K562 (cell line): Measurements from ENCODE around the gene SLC16A5. TPM values are rescaled to one million over a fixed set of nuclear protein-coding genes. Genes with fewer than 3 reads are reported as not detected.

ENCODE experiments used
- ATF1 ChIP-seq, 2 experiments: fragments of 450-650 bp in 1 of 2; IDR thresholded peaks; 2 replicates each; pipeline ENCODE4 v1.6.1; 2016; ENCODE audit warnings: missing compliant biosample characterization in 1 of 2, missing genetic modification characterization in 1 of 2
- ESRRB ChIP-seq: fragments of 250-450 bp; sonication (Bioruptor Pico); IDR thresholded peaks from 2 replicates; pipeline ENCODE4 v1.5.0; 2020; ENCODE audit warnings: mild to moderate bottlenecking, moderate library complexity, borderline replicate concordance
- ETV1 ChIP-seq: fragments of 450-650 bp; conservative IDR thresholded peaks from 2 replicates; pipeline ENCODE4 v1.6.1; 2016; ENCODE audit warnings: missing genetic modification characterization, control low read depth, low read depth, missing compliant biosample characterization
- ETV5 ChIP-seq: sonication (generic); formaldehyde crosslinking; IDR thresholded peaks from 2 replicates; pipeline ENCODE4 v1.4.0; 2020; ENCODE audit warnings: low read depth, mild to moderate bottlenecking, missing genetic modification reagents
- ETV6 ChIP-seq, 3 experiments: fragments of 150-350 bp in 1 of 3; sonication (generic) in 1 of 3; formaldehyde crosslinking in 1 of 3; IDR thresholded peaks; 2 replicates each; pipeline versions ENCODE4 v1.6.1 to v1.8.0; 2014 to 2022; ENCODE audit warnings: borderline replicate concordance in 2 of 3, low read depth in 2 of 3, antibody characterized with exemption in 1 of 3, low read length in 1 of 3, mild to moderate bottlenecking in 1 of 3, missing genetic modification reagents in 1 of 3
- FOXA3 ChIP-seq, 2 experiments: fragments of 450-650 bp in 1 of 2; sonication (generic) in 1 of 2; formaldehyde crosslinking; IDR thresholded peaks in 1 of 2; conservative IDR thresholded peaks in 1 of 2; 2 replicates each; pipeline versions ENCODE4 v1.4.0 to v1.8.0; 2020 to 2022; ENCODE audit warnings: mild to moderate bottlenecking in 2 of 2, missing genetic modification reagents in 1 of 2
- HEY1 ChIP-seq: fragments of 250-450 bp; sonication (Bioruptor Pico); IDR thresholded peaks from 2 replicates; pipeline ENCODE4 v1.5.0; 2020; ENCODE audit warnings: mild to moderate bottlenecking, moderate library complexity, borderline replicate concordance
- MCM7 ChIP-seq, 2 experiments: fragments of 450-650 bp; IDR thresholded peaks; 2 replicates each; pipeline ENCODE4 v1.6.1; 2016 to 2018
- NELFE ChIP-seq: IDR thresholded peaks from 2 replicates; pipeline ENCODE4 v1.6.1; 2011; ENCODE audit warnings: mild to moderate bottlenecking; ENCODE audit not compliant: insufficient read depth, insufficient read length
- POLR2G ChIP-seq: fragments of 200-400 bp; formaldehyde crosslinking; IDR thresholded peaks from 2 replicates; pipeline ENCODE4 v1.6.1; 2017; ENCODE audit warnings: low read depth, mild to moderate bottlenecking, antibody characterized with exemption, low read length, moderate library complexity
- SAP30 ChIP-seq: fragments of 200-600 bp; sonication (generic); IDR thresholded peaks from 2 replicates; pipeline ENCODE4 v1.6.1; 2012; ENCODE audit warnings: borderline replicate concordance, low read depth, mild to moderate bottlenecking, moderate library complexity, low read length, control low read depth, inconsistent platforms; ENCODE audit not compliant: insufficient read depth, poor library complexity, severe bottlenecking
- SIX5 ChIP-seq, 2 experiments: IDR thresholded peaks; 2 replicates each; pipeline ENCODE4 v1.6.1; 2011; ENCODE audit warnings: low read length in 2 of 2, borderline replicate concordance in 1 of 2, low read depth in 1 of 2, mild to moderate bottlenecking in 1 of 2, moderate library complexity in 1 of 2; ENCODE audit not compliant: insufficient read depth in 1 of 2
- SP1 ChIP-seq: sonication (generic); formaldehyde crosslinking; IDR thresholded peaks from 2 replicates; pipeline ENCODE4 v1.8.1; 2022; ENCODE audit warnings: mild to moderate bottlenecking, missing genetic modification reagents
- XRCC3 ChIP-seq: fragments of 450-650 bp; IDR thresholded peaks from 2 replicates; pipeline ENCODE4 v1.6.1; 2017; ENCODE audit warnings: mild to moderate bottlenecking, moderate library complexity
- YY1 ChIP-seq, 3 experiments: IDR thresholded peaks; 2 replicates each; pipeline ENCODE4 v1.6.1; 2011; ENCODE audit warnings: low read length in 2 of 3, mild to moderate bottlenecking in 2 of 3, moderate library complexity in 2 of 3, borderline replicate concordance in 1 of 3, control low read depth in 1 of 3, low read depth in 1 of 3; ENCODE audit not compliant: insufficient read depth in 3 of 3, insufficient replicate concordance in 2 of 3, control insufficient read depth in 1 of 3, insufficient read length in 1 of 3; ENCODE audit errors: extremely low read depth in 1 of 3
- ZNF175 ChIP-seq: fragments of 200-800 bp; sonication (Bioruptor generic); IDR thresholded peaks from 2 replicates; pipeline ENCODE4 v1.6.1; 2016; ENCODE audit warnings: low read depth, mild to moderate bottlenecking, missing genetic modification characterization, missing compliant biosample characterization
- ZNF384 ChIP-seq: IDR thresholded peaks from 2 replicates; pipeline ENCODE4 v1.6.1; 2012; ENCODE audit warnings: low read depth, low read length, improper control_type of control experiment
- polyA plus RNA-seq, 8 experiments: library from polyadenylated mRNA; depleted of rRNA in 4 of 8; stranded (reverse) in 5 of 8; unstranded in 3 of 8; fragments of >200 nt; fragmentation: Nextera tagmentation in 2 of 8; fragmentation: Illumina TruSeq in 1 of 8; extraction: Ambion mirVana in 2 of 8; extraction: Trizol in 1 of 8; gene quantifications; 2 replicates each; pipeline versions ENCODE4 v1.2.1 to v1.2.3, GENCODE V29; 2011 to 2014; ENCODE audit warnings: inconsistent platforms in 1 of 8, missing spikeins in 1 of 8
- total RNA-seq, 7 experiments: library from RNA; depleted of rRNA in 6 of 7; stranded (reverse); fragments of >200 nt in 6 of 7; fragmentation: Illumina TruSeq in 2 of 7; extraction: Trizol in 2 of 7; gene quantifications; 2 replicates each; pipeline versions ENCODE4 v1.2.1 to v1.2.3, GENCODE V29; 2011 to 2021; ENCODE audit warnings: low replicate concordance in 1 of 7
- TF ChIP-seq, protein P1 (sequence below), 2 experiments: fragments of 450-650 bp; IDR thresholded peaks; 2 replicates each; pipeline ENCODE4 v1.6.1; 2018; ENCODE audit warnings: mild to moderate bottlenecking in 2 of 2, low read depth in 1 of 2; ENCODE audit not compliant: partially characterized antibody in 2 of 2

SLC16A5 gene
- total and polyA plus RNA-seq, 9 of the 15 experiments (the other 6 are each of a cell fraction or from before 2014, with no cell fraction given), result 0.06 to 2.6 (median 0.91) TPM

DNA sequence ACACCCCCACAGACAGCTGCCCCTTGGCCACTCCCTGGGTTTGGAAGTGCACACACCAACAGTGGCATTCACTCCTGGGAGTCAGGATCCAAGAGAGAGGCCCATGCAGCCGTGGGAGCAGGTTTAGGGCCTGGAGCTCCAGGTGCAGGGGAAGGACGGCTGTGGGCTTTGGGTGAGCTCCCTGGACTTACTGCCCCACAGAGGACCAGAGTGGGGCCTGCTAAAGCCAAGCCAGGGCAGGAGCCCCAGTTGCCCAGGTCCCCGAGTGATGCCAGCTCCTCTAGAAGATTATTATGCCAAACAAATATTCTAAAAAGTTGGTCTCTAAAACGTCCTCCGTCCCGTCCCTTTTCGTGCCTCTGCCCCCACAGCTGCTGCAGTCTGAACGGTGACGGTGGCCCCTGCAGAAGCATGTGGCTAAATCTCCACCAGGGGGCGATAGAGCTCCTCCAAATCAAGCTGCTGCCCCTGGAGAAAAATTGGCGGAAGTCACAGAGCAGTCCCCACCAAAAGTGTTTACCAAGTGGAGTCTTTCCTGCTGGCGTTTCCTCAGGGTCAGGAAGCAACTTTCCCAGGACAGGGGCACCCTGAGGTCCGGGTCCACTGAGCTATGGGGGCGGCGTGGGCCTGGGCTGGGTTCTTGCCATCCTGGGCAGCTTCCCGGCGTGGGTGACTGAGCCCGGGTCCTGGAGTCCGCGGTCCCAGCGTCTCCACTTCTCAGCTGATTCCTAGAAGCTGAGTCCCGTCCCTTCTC is 26.2 kb downstream of the SLC16A5 start (continued):
- TF ChIP-seq ZNF384 (0 out of 2 replicates have a peak, but pooled peaks have one; percentile 45), FOXA3 (CRISPR knock-in tag; conservative IDR thresholded peaks at IDR 0.05 in 1 of 2, IDR thresholded peaks at IDR 0.05 in 1 of 2) (no peak; a peak in 1 of 4 replicates), SAP30 (peak; percentile 34), YY1 (IDR thresholded peaks at IDR 0.05; ENCODE audit: borderline replicate concordance in 1 of 3, control insufficient read depth in 1 of 3, extremely low read depth in 1 of 3, insufficient read depth in 3 of 3, insufficient read length in 1 of 3, insufficient replicate concordance in 2 of 3, low read depth in 1 of 3, low read length in 2 of 3) (peak in 2 of 3 experiments; percentile 38 to 48), ETV5 (CRISPR knock-in tag) (peak; percentile 78; the same call in 1 of the 2 replicates), SIX5 (IDR thresholded peaks at IDR 0.05; ENCODE audit: borderline replicate concordance in 1 of 2, insufficient read depth in 1 of 2, low read depth in 1 of 2, low read length in 2 of 2) (no peak), ETV6 (IDR thresholded peaks at IDR 0.05; ENCODE audit: borderline replicate concordance in 1 of 2, low read depth in 2 of 2, low read length in 1 of 2) (peak; percentile 42 to 50; a peak in 1 of 4 replicates), ETV6 (CRISPR knock-in tag; IDR thresholded peaks at IDR 0.05; ENCODE audit: borderline replicate concordance) (no peak), POLR2G (peak; percentile 63), ESRRB (CRISPR knock-in tag) (no peak), ETV1 (tag) (peak; percentile 72), ZNF175 (no peak), MCM7 (IDR thresholded peaks at IDR 0.05) (no peak), SP1 (CRISPR knock-in tag) (peak; percentile 43; the same call in 1 of the 2 replicates), ATF1 (CRISPR knock-in tag; IDR thresholded peaks at IDR 0.05) (no peak), ATF1 (tag; IDR thresholded peaks at IDR 0.05) (peak; percentile 46; the same call in 1 of the 2 replicates), NELFE (no peak), XRCC3 (no peak), HEY1 (CRISPR knock-in tag) (no peak)
- TF ChIP-seq, protein P1, sequence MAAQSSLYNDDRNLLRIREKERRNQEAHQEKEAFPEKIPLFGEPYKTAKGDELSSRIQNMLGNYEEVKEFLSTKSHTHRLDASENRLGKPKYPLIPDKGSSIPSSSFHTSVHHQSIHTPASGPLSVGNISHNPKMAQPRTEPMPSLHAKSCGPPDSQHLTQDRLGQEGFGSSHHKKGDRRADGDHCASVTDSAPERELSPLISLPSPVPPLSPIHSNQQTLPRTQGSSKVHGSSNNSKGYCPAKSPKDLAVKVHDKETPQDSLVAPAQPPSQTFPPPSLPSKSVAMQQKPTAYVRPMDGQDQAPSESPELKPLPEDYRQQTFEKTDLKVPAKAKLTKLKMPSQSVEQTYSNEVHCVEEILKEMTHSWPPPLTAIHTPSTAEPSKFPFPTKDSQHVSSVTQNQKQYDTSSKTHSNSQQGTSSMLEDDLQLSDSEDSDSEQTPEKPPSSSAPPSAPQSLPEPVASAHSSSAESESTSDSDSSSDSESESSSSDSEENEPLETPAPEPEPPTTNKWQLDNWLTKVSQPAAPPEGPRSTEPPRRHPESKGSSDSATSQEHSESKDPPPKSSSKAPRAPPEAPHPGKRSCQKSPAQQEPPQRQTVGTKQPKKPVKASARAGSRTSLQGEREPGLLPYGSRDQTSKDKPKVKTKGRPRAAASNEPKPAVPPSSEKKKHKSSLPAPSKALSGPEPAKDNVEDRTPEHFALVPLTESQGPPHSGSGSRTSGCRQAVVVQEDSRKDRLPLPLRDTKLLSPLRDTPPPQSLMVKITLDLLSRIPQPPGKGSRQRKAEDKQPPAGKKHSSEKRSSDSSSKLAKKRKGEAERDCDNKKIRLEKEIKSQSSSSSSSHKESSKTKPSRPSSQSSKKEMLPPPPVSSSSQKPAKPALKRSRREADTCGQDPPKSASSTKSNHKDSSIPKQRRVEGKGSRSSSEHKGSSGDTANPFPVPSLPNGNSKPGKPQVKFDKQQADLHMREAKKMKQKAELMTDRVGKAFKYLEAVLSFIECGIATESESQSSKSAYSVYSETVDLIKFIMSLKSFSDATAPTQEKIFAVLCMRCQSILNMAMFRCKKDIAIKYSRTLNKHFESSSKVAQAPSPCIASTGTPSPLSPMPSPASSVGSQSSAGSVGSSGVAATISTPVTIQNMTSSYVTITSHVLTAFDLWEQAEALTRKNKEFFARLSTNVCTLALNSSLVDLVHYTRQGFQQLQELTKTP (IDR thresholded peaks at IDR 0.05; ENCODE audit: low read depth in 1 of 2, partially characterized antibody in 2 of 2), result peak in 1 of 2 experiments; percentile 51
